MM.1S (cell line): Measurements from ENCODE around the gene GUCY1B1.

ENCODE experiments used
- DNase-seq: peaks from one replicate; pipeline ENCODE4 v3.0.0-alpha.2; 2015
- H2AFZ ChIP-seq: fragments of 300-600 bp; sonication (generic); 2 replicates; pipeline ENCODE4 v1.6.0; 2016; ENCODE audit warnings: antibody characterized with exemption, low read length
- H3F3A ChIP-seq: fragments of 300-600 bp; sonication (generic); 2 replicates; pipeline ENCODE4 v1.6.1; 2016; ENCODE audit warnings: mild to moderate bottlenecking, antibody characterized with exemption, low read length, moderate library complexity, mixed read lengths; ENCODE audit not compliant: insufficient read depth
- H3K27ac ChIP-seq: fragments of 300-600 bp; sonication (generic); 2 replicates; pipeline ENCODE4 v1.5.1; 2016; ENCODE audit warnings: mild to moderate bottlenecking, low read length
- H3K27me3 ChIP-seq: fragments of 300-600 bp; sonication (generic); replicated peaks from 2 replicates; pipeline ENCODE4 v1.6.0; 2016; ENCODE audit warnings: low read length; ENCODE audit not compliant: insufficient read depth
- H3K36me3 ChIP-seq: fragments of 300-600 bp; sonication (generic); replicated peaks from 2 replicates; pipeline ENCODE4 v1.6.1; 2016; ENCODE audit warnings: mild to moderate bottlenecking, low read length, mixed read lengths; ENCODE audit not compliant: insufficient read depth
- H3K4me1 ChIP-seq: fragments of 300-600 bp; sonication (generic); 2 replicates; pipeline ENCODE4 v1.6.1; 2016; ENCODE audit warnings: low read length, mixed read lengths
- H3K4me2 ChIP-seq: fragments of 300-600 bp; sonication (generic); 2 replicates; pipeline ENCODE4 v1.6.0; 2016; ENCODE audit warnings: low read depth, low read length
- H3K4me3 ChIP-seq: fragments of 300-600 bp; sonication (generic); 2 replicates; pipeline ENCODE4 v1.5.1; 2016; ENCODE audit warnings: low read length, mixed read lengths
- H3K79me2 ChIP-seq: fragments of 300-600 bp; sonication (generic); 2 replicates; pipeline ENCODE4 v1.6.1; 2016; ENCODE audit warnings: mixed run types, low read length, mixed read lengths
- H3K9ac ChIP-seq: fragments of 300-600 bp; sonication (generic); 2 replicates; pipeline ENCODE4 v1.6.1; 2016; ENCODE audit warnings: low read length, mixed read lengths
- H3K9me2 ChIP-seq: fragments of 300-600 bp; sonication (generic); replicated peaks from 2 replicates; pipeline ENCODE4 v1.6.1; 2016; ENCODE audit warnings: mild to moderate bottlenecking, low read length, mixed read lengths; ENCODE audit not compliant: insufficient read depth
- H3K9me3 ChIP-seq: fragments of 300-600 bp; sonication (generic); replicated peaks from 2 replicates; pipeline ENCODE4 v1.6.1; 2016; ENCODE audit warnings: mild to moderate bottlenecking, low read length, mixed read lengths; ENCODE audit not compliant: insufficient read depth
- H4K20me1 ChIP-seq: fragments of 300-600 bp; sonication (generic); 2 replicates; pipeline ENCODE4 v1.6.1; 2016; ENCODE audit warnings: mild to moderate bottlenecking, low read length, moderate library complexity, mixed read lengths; ENCODE audit not compliant: insufficient read depth
- EZH2 ChIP-seq: fragments of 300-600 bp; sonication (generic); optimal IDR thresholded peaks from 2 replicates; pipeline ENCODE3; 2017; ENCODE audit warnings: low read depth, mild to moderate bottlenecking, antibody characterized with exemption, low read length, mixed read lengths
- EZH2phosphoT487 ChIP-seq: fragments of 300-600 bp; sonication (generic); IDR thresholded peaks from 2 replicates; pipeline ENCODE4 v1.6.1; 2018; ENCODE audit warnings: antibody characterized with exemption, low read length
- TF ChIP-seq, protein P1 (sequence below): fragments of 300-600 bp; sonication (generic); IDR thresholded peaks from 2 replicates; pipeline ENCODE4 v1.5.1; 2016; ENCODE audit warnings: antibody characterized with exemption, low read length, mixed read lengths

GUCY1B1 gene

GRCh38 chr4:155738548-155738947 lies 20.3 kb upstream of the GUCY1B1 start:
- Histone ChIP-seq H3K9ac (no peak overlapping the region), H3K4me3 (no peak overlapping the region), H3K27me3 (no peaks in the 10 kb centered on the region), H3K79me2 (no peaks in the 10 kb centered on the region), H2AFZ (no peak overlapping the region), H3F3A (no peaks in the 10 kb centered on the region), H3K4me2 (no peak overlapping the region), H3K9me2 (no peaks in the 10 kb centered on the region), H3K9me3 (no peaks in the 10 kb centered on the region), H4K20me1 (no peaks in the 10 kb centered on the region), H3K27ac (no peak overlapping the region), H3K4me1 (no peaks in the 10 kb centered on the region), H3K36me3 (no peaks in the 10 kb centered on the region)
- DNase-seq, result no peak
- TF ChIP-seq, protein P1, sequence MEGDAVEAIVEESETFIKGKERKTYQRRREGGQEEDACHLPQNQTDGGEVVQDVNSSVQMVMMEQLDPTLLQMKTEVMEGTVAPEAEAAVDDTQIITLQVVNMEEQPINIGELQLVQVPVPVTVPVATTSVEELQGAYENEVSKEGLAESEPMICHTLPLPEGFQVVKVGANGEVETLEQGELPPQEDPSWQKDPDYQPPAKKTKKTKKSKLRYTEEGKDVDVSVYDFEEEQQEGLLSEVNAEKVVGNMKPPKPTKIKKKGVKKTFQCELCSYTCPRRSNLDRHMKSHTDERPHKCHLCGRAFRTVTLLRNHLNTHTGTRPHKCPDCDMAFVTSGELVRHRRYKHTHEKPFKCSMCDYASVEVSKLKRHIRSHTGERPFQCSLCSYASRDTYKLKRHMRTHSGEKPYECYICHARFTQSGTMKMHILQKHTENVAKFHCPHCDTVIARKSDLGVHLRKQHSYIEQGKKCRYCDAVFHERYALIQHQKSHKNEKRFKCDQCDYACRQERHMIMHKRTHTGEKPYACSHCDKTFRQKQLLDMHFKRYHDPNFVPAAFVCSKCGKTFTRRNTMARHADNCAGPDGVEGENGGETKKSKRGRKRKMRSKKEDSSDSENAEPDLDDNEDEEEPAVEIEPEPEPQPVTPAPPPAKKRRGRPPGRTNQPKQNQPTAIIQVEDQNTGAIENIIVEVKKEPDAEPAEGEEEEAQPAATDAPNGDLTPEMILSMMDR, result no peak
- TF ChIP-seq EZH2phosphoT487 (no peak), EZH2 (no peak)

DNA sequence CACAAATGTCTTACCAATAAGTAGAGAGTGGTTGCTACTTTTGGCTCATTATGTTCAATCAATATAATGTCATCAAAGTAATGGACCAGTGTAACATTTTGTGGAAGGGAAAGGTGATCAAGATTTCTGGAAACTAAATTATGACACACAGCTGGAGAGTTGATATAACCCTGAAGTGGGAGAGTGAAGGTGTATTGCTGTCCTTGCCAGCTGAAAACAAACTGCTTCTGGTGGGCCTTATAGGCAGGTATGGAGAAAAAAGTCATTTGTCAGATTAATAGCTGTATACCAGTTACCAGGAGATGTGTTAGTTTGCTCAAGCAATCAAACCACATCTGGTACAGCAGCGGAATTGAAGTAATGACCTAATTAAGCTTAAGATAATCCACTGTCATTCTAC lies 17.3 kb upstream of the GUCY1B1 start:
- Histone ChIP-seq H3K9ac (no peak overlapping the region), H3K9me2 (no peaks in the 10 kb centered on the region), H3K27ac (no peak overlapping the region), H3K4me1 (no peaks in the 10 kb centered on the region), H3K36me3 (no peaks in the 10 kb centered on the region), H3K4me3 (no peak overlapping the region), H2AFZ (no peak overlapping the region), H3K79me2 (no peaks in the 10 kb centered on the region), H4K20me1 (no peaks in the 10 kb centered on the region), H3F3A (no peaks in the 10 kb centered on the region), H3K4me2 (no peak overlapping the region), H3K9me3 (no peaks in the 10 kb centered on the region), H3K27me3 (no peaks in the 10 kb centered on the region)
- TF ChIP-seq, protein P1, result no peak
- TF ChIP-seq EZH2, result no peak
- TF ChIP-seq EZH2phosphoT487, result no peak
- no peak for DNase-seq

DNA sequence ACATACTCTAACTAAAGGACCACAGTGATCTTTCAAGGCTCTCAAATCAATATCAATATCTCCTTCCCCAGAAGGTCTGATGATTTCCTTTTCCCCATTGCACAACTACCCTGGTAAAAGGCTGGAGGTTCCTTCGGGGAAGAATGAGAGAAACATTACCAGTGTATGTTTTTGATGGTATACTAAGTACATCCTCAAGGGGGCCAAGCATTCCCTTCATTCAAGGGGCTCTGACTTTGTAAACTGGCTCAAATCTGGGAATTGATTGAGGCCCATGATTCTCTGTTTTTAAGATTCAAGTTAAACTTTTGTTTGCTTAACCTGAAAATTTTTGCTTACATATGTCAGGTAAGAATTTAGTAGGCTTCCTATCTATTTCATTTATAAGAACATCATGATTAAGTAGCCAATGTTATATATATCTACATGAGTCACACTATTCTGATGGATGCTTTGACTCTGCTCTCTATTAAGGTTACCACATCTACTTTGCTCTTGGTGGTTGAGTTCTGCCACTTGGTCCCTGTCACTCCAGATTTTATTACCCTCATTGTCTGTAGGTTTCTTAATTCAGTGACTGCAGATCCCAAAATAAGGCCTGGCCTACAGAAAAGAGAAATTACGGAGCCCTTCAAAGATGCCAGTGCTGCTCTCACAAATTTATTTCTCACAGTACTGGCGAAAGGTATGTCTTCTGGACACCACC lies 16.4 kb upstream of the GUCY1B1 start:
- Histone ChIP-seq H3K4me2 (no peak overlapping the region), H3F3A (no peaks in the 10 kb centered on the region), H3K9me3 (no peaks in the 10 kb centered on the region), H3K9me2 (no peaks in the 10 kb centered on the region), H3K9ac (no peak overlapping the region), H3K27me3 (no peaks in the 10 kb centered on the region), H3K36me3 (no peaks in the 10 kb centered on the region), H2AFZ (no peak overlapping the region), H4K20me1 (no peaks in the 10 kb centered on the region), H3K79me2 (no peaks in the 10 kb centered on the region), H3K27ac (no peak overlapping the region), H3K4me3 (no peak overlapping the region), H3K4me1 (no peaks in the 10 kb centered on the region)
- no peak for TF ChIP-seq EZH2phosphoT487
- TF ChIP-seq EZH2, result no peak
- TF ChIP-seq, protein P1, result no peak
- DNase-seq, result no peak
